ENCODE measurements around the gene SPACA5.
A peak's percentile ranks its signal among the peaks of the same experiment; 100 is the strongest.
"Not testable (repeated sequence)": the region's sequence is repeated elsewhere in the genome, so short reads cannot be mapped to it uniquely, and the experiment has no call there.

Gene SPACA5

GRCh38 chrX:48020472-48020871, 13.7 kb downstream of the SPACA5 start:
- peak in 1 of 10 donors; percentile 24 for DNase-seq
- intact Hi-C loops (cut with DNase I) = loop anchor here (10.0 kb wide), 1 partner anchor 366 kb away; the partner anchor contains the start of genes ELK1 and UXT

GRCh38 chrX:48021026-48021900, 14.5 kb downstream of the SPACA5 start:
- DNase-seq = peak; percentile 43 to 93 (median 65)
- intact Hi-C loops (cut with DNase I) = loop anchor here (10.0 kb wide), 1 partner anchor 366 kb away; the partner anchor contains the start of genes ELK1 and UXT

- DNase-seq = no peak
- intact Hi-C loops (cut with DNase I) = loop anchor here (10.0 kb wide), 1 partner anchor 367 kb away; the partner anchor contains the start of genes ELK1 and UXT
Measured at GRCh38 chrX:48022100-48022499, 15.3 kb downstream of the SPACA5 start.

GRCh38 chrX:48022738-48023137, 15.9 kb downstream of the SPACA5 start:
- no peak for DNase-seq
- intact Hi-C loops (cut with DNase I) = loop anchor here (10.0 kb wide), 1 partner anchor 368 kb away; the partner anchor contains the start of genes ELK1 and UXT

- intact Hi-C loops (cut with DNase I) = loop anchor here (10.0 kb wide), 1 partner anchor 371 kb away; the partner anchor contains the start of genes ELK1 and UXT
- DNase-seq = peak in 5 of 10 donors; percentile 16 to 65 (median 32)
Measured at GRCh38 chrX:48025561-48025960, 18.8 kb downstream of the SPACA5 start.

- DNase-seq = not testable (repeated sequence)
- intact Hi-C loops (cut with DNase I) = loop anchor here (10.0 kb wide), 1 partner anchor 373 kb away; the partner anchor contains the start of genes ELK1 and UXT
Measured at GRCh38 chrX:48027545-48027944, 20.8 kb downstream of the SPACA5 start.

- DNase-seq = no peak
- intact Hi-C loops (cut with DNase I) = loop anchor here (10.0 kb wide), 1 partner anchor 373 kb away; the partner anchor contains the start of genes ELK1 and UXT
Measured at GRCh38 chrX:48028091-48028490, 21.3 kb downstream of the SPACA5 start.

- peak in 2 of 10 donors; percentile 61 to 65 for DNase-seq
- intact Hi-C loops (cut with DNase I) = no loop called here
Measured at GRCh38 chrX:48030237-48030636, 23.4 kb downstream of the SPACA5 start.

- intact Hi-C loops (cut with DNase I); DNase-seq: not testable (repeated sequence)
Measured at GRCh38 chrX:48030641-48031173, 23.9 kb downstream of the SPACA5 start.

GRCh38 chrX:48035891-48036290, 29.1 kb downstream of the SPACA5 start:
- intact Hi-C loops (cut with DNase I) = no loop called here

GRCh38 chrX:48043056-48043455, 36.3 kb downstream of the SPACA5 start:
- DNase-seq = no peak
- intact Hi-C loops (cut with DNase I) = no loop called here

More at GRCh38 chrX:48035891-48036290, 29.1 kb downstream of the SPACA5 start:
- no peak for DNase-seq

- intact Hi-C loops (cut with DNase I) = no loop called here
- DNase-seq = no peak
Measured at GRCh38 chrX:48045410-48046311, 38.9 kb downstream of the SPACA5 start.

- no peak for DNase-seq
- intact Hi-C loops (cut with DNase I) = no loop called here
Measured at GRCh38 chrX:48046846-48047245, 40.1 kb downstream of the SPACA5 start.

GRCh38 chrX:48058621-48059295, 52.0 kb downstream of the SPACA5 start:
- intact Hi-C loops (cut with DNase I) = no loop called here
- DNase-seq = no peak

GRCh38 chrX:48059296-48059639, 52.5 kb downstream of the SPACA5 start:
- DNase-seq = no peak
- intact Hi-C loops (cut with DNase I) = no loop called here
